Left colon (tissue), 2 donors: ENCODE measurements around the gene SOCS3. TPM values are rescaled to one million over a fixed set of nuclear protein-coding genes. Genes with fewer than 3 reads are reported as not detected.
A peak's percentile ranks its signal among the peaks of the same experiment; 100 is the strongest.
"Not testable (repeated sequence)": the region's sequence is repeated elsewhere in the genome, so short reads cannot be mapped to it uniquely, and the experiment has no call there.

Source experiments
- ATAC-seq: fragments of 200-7000 bp; cut with Tn5 transposase; one replicate; pipeline ENCODE4 v1.9.1; 2020; ENCODE audit warnings: mild to moderate bottlenecking, moderate library complexity
- DNase-seq, 2 donors: peaks; one replicate each; pipeline ENCODE4 v3.0.0-alpha.2; 2020
- intact Hi-C, 2 donors: fragments of 100-400 bp; cut with DNase I in 1 of 2; cut with micrococcal nuclease in 1 of 2; formaldehyde crosslinking; loops; one replicate each; pipeline versions ENCODE4 v1.11.2 to v1.14.0; 2022; cut with DNase I, micrococcal nuclease
- total RNA-seq, 2 donors: library from RNA; stranded (reverse); fragmentation: NEBNext Ultra II Directional; extraction: Animal tissue kit (Norgen Biotek cat#: 25700); gene quantifications; one replicate each; pipeline ENCODE4 v1.2.1, GENCODE V29; 2021
- donor health status: DM: no; HTN: no; CAD: no.
- donor health status: DM: yes; HTN: yes; CAD: no.

The SOCS3 gene
- total RNA-seq, 2 donors from 2014 or later, result 11.6 to 33.1 TPM

DNA sequence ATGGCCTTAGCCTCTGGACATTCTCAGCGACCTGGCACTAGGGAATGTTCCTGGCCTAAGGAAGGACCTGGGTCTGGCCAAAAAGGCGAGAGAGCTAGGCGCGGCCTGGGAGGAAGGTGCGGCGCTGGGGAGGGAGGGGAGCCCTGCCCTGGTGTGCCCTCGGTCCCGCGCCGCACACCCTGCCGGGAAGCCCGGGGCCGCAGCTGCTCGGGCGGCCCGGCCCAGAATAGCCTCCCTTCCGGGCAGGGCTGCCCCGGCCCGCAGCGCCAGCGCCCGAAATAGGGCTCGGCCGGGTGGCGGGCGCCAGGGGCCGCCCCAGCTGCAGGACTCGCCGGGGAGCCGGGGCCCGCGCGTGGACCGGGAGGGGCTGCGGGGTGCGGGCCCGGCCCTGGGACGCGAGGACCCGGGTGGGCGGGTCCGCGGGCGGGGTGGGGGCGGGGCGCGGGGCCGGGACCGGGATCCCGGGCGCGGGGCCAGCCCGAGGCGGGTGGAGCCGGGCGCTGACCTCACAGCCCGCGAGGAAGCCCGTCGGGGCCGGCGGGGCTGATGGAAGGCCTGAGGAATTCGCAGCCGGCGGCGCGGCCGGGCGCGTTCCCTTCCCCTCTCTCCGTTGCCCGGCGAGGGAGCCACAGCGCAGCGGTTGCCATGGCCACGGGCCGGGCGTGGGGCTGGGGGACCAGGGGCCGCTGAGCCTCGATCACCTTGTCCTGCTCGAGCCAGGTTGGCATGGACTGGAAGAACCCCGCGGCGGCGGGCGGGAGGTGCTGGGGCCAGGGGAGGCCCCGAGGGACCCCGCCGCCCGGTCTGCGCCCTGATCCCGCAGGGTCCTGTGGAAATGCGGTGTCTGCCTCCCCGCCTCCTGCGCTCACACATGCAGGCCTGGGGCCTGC, 18.1 kb downstream of the SOCS3 start:
- DNase-seq (peak; percentile 69 to 81), ATAC-seq (peak; percentile 68)
- intact Hi-C loops, result no loop called here

DNA sequence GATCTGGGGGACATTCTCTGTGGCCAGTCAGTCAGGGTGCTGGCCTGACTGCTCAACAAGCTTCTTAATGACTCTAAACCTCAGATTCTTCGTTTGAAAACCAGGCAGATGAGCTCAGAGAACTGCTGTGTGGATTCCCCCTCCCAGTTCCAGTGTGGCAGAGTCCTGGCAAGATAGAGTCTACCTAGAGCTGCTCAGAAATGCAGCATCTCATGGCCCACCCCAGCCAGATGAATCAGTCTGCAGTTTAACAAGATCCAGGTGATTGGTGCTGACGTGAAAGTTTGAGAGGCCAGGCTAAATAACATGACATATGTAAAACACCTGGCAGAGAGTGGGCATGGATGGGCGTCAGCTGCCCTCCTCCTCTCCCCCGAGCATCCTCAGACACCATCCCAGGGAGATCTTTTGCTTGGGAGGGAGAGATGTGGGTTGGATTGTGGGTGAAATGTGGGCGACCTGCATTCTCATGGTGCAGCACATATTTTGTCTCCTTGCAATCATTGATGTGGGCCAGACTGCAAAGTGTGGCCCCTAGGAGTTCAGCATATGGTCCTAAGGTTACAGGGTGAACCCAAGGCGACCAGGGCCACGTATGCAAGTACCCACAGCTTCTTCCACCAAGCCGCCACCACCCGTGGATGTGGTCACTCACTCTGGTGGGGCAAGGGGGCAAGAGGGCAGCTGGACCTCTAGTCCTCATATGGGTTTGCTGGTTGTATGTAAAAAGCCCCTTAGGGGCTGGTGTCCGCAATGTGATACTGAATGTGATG, 19.5 kb downstream of the SOCS3 start:
- no peak for ATAC-seq
- intact Hi-C loops, result no loop called here
- no peak for DNase-seq

DNA sequence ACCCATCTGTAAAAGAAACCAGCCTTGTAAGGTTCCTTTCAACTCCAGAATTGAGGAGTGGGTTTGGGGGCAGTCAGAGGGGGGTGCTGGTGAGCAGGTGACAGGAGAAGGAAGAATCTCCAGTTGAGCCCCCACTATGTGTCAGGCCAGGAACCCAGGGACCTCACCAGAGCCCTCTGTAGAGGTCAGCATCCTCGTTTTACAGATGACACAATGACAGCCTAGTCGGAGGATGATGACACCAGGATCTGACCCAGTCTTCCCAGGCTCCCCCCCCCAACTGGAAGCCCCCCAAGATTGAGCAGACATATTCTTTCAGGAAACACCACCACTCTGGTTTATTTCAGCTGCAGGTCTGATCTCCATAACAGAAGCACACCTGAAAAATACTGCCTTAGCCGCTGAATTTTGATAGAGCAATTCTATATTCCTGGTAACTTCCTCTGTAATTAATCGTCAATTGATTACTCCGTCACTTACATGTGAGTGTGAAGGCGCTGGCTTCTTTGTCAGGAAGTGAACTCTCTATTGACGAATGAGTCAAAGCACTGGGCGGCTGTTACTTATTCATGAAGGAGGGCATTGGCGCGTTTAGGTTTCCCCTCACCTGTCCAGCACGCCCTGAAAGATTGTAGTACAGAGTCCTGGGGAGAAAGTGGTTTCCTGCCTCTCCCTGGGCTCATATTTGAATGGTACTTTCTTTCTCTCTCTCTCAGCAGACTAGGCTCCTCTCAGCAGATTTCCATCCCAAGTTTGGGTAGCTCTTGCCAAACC, 21.2 kb downstream of the SOCS3 start:
- ATAC-seq (peak; percentile 79), DNase-seq (peak; percentile 78)

DNA sequence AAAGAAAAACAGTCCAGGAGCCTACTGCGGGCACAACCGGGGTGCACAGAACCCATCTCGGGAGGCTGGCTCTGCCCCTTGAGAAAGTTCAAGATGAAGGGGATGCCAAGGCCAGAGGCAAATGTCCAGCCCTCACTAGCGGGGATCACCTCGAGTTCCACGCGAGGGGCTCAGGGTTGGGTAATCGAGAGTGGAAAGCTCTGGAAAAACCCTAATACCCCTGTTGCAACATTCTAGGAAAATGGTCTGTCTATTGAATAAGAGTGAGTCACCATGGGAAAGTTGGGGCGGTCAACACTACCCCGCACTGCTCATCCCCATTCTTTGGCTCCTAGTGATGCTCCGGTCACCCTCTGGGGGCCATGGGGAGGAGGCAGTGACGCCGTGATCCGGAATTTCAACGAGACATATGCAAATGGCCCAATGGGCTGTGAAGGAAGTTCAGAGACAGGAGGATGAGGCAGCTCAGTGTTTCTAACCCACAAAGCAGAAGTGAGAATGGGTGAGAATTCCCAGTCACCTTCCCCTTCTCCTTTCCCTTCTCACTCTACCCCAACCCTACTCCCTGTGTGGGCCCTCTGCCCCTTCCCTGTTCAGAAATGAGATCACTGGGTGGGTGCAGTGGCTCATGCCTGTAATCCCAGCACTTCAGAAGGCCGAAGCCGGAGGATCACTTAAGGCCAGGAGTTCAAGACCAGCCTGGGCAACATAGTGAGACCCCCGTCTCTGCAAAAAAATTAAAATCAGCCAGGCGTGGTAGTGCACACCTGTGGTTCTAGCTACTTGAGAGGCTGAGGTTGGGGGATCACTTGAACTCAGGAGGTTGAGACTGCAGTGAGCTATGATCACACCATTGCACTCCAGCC, 22.4 kb downstream of the SOCS3 start:
- DNase-seq, result no peak

More for the DNA sequence above, 21.2 kb downstream of the SOCS3 start:
- intact Hi-C loops, result no loop called here

DNA sequence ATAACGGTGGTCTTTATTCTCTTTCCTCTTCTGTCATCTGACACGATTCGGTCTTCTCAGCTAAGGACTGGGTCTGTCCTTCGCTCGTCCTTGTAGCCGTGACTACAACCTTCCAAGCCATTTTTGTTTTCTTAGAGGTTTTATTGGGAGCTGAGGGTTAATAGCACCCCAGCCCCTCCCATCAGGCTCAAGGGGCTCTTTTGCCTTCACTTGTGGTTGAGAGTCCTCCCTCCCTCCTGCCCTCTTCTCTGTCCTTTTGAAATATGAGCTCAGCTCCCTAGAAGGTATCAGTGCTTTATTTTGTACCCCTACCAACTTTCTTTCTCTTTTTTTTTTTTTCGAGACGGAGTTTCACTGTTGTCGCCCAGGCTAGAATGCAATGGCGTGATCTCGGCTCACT, 24.7 kb downstream of the SOCS3 start:
- DNase-seq (no peak), ATAC-seq (no peak)
- intact Hi-C loops, result no loop called here

More for the DNA sequence above, 22.4 kb downstream of the SOCS3 start:
- intact Hi-C loops, result no loop called here
- ATAC-seq, result no peak

DNA sequence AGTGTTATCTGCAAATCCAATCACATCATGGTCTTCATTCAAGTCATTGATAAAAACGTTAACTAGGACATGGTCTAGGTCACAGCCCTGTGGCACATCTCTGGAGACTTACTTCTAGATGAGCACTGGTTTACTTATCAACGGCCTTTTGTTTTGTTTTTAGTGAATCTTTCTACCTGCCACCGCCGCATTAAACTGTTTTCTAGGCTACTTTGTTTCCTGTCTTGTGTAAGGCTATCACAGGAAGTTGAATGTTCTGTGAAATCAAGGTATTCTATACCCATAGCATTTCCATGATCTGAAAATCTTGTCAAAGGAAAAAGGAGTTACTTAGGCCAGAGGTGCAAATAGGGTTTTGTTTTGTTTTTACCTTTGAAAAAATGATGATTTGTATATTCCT, 26.9 kb downstream of the SOCS3 start:
- ATAC-seq, result no peak
- DNase-seq, result no peak
- intact Hi-C loops, result no loop called here

DNA sequence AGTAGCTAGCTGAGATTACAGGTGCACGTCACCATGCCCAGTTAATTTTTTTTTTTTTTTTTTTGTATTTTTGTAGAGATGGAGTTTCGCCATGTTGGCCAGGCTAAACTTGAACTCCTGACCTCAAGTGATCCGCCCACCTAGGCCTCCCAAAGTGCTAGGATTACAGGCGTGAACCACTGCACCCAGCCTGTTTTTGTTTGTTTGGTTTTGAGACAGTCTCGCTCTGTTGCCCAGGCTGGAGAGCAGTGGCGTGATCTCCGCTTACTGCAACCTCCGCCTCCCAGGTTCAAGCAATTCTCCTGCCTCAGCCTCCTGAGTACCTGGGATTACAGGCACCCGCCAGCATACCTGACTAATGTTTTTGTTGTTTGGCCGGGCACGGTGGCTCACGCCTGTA, 28.5 kb downstream of the SOCS3 start:
- intact Hi-C loops, DNase-seq, ATAC-seq: not testable (repeated sequence)

DNA sequence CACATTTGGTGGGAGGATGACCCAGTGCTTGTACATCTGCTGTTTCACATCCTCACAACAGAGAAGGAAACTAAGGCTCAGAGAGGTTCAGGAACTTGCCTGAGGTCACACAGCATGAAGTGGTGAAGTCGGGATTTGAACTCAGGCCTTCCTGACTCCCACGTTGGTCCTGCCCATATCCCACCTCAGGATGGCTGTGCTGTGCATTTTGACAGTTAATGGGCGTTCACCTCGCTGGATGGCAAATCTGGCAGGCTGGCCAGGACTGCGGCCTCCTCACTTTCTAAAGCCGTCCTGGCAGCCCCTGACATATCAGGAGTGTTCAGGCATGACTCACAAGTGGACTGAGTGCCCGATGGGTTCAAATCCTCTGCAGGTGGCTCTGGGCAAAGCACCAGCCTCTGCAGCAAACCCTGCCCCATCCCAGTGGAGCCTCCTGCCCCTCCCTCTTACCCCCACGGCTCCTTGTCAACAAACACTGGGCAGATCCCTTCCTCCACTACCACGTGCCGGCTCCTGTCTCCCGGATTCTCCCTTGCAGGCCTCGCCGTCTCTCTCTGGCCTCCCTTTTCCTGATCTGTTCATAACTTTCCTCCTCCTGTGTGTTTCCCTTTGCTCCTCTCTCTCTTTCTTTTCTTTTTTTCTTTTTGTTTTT, 29.2 kb downstream of the SOCS3 start:
- peak; percentile 89 for ATAC-seq
- intact Hi-C loops, result no loop called here
- peak in 1 of 2 donors; percentile 48 for DNase-seq

DNA sequence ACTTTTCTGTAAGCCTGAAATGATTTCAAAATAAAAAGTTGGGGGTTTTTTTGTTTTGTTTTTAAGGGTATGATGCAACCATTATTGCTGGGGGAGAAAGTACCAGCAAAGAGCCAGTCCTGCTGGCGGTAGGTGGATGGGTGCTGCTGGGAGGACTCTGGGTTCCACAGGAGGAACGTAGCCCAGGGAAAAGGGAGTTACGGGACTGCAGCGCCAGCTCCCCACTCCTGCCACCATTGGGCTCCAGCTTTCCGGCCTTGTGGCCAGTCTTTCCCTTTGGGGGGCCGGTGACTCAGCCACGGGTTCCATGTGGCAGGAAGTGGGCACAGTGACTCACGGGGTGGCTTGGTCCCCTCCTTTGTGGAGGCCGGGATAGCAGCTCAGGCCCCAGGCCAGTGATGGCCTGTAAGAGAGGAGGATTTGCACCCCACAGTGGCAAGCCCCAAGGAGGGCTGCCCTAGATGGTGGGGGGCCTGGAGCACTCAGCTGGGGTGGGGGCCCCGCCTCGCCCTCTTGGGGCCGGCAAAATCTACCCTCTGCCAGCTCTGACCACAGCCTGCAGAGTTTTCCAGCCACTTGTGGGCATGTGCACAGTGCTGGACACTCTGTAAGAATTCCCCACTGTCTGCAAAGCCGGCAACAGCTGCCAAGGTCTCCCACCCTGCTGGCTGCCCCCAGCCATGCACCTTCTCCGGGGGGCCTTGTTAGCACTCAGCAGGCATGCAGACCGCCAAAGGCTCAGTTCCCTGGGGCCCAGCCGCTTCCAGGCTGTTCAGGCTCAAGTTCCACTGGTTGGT, 30.4 kb downstream of the SOCS3 start:
- ATAC-seq (no peak), DNase-seq (no peak)
- intact Hi-C loops, result no loop called here

DNA sequence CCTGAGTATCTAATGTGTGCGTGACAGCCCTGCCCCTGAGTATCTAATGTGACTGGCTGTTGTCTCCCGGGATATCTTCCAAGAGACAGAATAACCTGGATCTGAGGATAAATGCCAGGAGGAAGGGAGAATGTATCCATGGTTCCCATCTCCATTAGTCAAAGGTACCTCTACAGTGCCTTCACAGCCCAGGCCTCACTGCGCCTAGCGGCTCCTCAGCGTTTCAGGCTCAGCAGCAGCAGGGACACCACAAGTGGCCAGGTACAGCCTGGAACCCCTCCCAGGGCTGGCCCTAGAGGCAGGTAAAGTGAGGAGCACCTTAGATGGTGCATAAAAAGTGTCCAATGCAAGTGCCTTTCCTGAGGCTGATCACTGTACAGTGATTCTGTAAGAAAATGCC, 32.0 kb downstream of the SOCS3 start:
- no peak for ATAC-seq
- intact Hi-C loops, result no loop called here
- DNase-seq, result no peak

DNA sequence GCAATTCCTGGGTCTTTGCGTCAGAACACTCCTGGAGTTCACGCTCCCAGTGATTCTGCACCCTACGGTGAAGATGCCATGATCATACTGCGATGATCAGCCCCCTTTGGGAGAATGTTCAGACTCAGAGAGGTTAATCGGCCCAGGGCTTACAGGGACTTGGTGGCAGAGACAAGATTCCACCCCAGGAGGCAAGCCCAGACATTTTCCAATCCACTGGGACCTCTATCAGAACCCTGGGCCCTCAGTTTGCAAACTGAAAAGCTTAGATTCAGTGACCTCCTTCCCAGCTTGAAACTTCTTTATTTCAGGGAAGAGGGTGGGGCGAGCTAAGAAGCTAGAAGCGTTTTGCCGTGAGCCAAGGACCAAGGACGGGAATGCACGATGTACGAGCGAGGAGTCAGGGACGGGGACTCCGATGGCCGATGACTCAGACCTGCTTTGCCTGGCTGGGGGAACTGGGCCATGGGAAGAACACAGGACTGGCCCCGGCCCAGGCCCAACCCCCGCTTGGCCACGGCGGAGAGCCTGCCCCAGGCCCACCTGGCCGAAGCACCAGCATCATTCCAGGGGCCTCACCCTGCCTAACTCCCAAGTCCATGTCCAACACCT, 34.7 kb downstream of the SOCS3 start:
- ATAC-seq (peak; percentile 16), DNase-seq (no peak)
- intact Hi-C loops, result no loop called here

DNA sequence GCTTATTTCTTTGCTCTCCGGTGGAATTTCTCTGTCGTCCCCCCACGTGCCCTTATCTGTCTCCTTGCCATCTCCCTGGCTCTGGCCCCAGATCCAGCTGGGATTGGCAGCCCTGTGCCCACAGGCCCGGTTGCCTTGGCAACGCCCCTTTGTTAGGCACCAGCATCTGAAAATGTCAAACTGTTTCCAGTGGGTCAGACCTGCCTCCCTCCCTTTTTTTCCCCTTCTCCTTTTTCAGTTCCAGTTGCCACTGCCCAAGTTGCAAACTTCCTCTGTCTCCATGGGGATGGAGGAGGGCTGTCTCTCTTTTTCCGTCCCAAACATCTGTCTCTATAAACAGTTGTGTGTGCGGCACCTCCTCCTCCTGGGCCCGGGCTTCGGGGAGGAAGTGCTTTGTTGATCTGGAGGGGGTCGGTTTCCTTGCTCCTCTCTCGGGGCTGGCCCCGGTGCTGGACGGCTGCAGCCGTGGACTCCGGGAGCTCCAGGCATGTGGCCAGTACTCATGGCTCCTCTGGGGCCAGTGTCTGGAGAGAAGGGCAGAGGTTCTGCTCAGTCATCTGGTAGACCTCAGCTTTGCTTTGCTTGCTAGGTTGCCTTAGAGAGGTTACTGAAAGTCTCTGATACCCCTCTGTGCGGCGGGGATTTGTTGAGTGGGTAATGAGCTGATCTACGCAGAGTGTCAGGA, 35.3 kb downstream of the SOCS3 start:
- intact Hi-C loops, result no loop called here
- DNase-seq (peak; percentile 51 to 74), ATAC-seq (peak; percentile 51)

DNA sequence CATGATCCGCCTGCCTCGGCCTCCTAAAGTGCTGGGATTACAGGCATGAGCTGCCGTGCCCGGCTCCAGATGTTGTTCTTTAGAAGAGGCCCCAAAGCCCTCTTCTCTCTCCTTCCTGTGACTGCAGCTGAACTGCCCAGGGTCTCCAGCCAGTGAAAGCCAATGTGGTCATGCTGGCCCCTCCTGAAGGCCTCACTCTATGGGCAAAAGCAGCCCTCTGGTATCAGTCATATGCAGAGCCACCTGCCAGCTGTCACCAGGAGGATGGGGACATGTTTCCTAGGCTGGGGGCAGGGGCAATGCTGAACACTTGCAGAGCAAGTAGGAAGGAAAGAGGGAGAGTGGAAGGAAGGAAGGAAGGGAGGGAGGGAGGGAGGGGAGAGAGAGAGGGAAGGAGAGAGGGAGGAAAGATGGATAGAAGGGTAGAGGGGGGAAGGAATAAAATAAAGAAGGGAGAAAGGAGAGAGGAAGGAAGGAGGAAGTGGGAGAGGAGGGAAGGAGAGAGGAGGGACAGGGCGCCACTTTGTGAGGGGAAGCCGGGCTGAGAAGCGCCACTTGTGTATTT, 36.0 kb downstream of the SOCS3 start:
- DNase-seq (no peak), ATAC-seq (no peak)
- intact Hi-C loops, result no loop called here

DNA sequence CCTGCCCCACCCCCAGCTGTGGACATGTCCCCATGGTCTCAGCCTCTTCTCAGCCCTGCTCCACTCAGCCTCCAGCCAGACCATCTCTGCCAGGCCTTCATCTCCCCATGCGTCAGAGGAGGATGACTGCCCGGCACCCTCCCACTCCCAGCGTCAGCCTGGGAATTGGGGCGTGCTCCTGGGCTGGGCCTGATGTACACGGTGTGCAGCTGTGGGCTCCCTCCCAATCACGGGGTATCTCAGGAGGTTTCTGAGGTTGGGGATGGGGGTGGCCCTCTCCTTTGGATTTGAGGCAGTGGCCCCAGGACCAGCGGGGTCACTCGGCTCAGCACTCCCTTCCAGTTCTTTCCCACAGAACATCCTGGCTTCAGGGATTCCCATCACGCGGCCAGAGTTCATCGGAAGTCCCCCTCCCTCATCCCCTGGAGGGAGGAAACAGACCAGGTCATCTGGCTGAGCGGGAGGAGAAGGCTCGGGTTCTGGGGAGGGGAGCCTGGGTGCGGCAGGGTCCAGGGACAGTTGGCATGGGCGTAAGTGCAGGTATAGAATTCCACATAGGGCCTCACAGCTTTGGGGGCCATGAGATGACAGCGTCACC, 36.9 kb downstream of the SOCS3 start:
- intact Hi-C loops, result no loop called here
- ATAC-seq, result no peak
- DNase-seq, result no peak

DNA sequence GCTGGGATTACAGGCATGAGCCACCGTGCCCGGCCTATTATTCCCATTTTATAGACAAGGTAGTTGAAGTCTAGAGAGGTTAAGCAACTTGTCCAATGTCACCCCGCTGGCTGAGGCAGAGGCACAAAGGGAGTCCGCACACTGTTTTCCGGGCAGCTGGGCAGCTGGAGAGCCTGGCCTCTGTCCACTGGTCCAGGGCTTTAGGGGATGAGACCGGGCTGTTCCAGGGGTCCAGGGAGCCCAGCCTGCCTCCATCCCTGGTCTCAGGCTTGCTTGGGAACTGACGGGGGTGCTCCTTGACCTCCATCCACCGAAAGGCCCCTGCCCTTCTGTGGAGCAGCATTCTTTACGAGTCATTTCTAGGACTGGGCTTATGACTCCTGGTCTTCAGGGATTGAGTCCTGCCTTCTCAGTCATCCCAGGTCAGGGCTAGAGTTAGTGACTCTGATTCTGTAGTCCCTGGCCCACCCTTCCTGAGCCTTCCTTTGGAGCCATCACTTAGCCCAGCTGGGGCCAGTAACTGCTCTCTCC, 37.5 kb downstream of the SOCS3 start:
- intact Hi-C loops, result no loop called here

More for the DNA sequence above, 37.5 kb downstream of the SOCS3 start:
- ATAC-seq (no peak), DNase-seq (no peak)
